D721Med (cell line): ENCODE results near the gene ARHGEF7.

ENCODE experiments used
- DNase-seq: peaks from one replicate; pipeline ENCODE4 v3.0.0; 2011; ENCODE audit warnings: low spot score; ENCODE audit not compliant: insufficient read length
- FAIRE-seq: peaks from 2 replicates; lab custom pipeline; 2011; peaks lifted over from hg19 to GRCh38; lab: Jason Lieb, UNC
- TF ChIP-seq, protein P1 (sequence below): IDR thresholded peaks from 2 replicates; pipeline ENCODE4 v1.5.1; 2012; ENCODE audit warnings: mild to moderate bottlenecking, control low read depth; ENCODE audit not compliant: insufficient read depth; ENCODE audit errors: missing control alignments

The ARHGEF7 gene

DNA sequence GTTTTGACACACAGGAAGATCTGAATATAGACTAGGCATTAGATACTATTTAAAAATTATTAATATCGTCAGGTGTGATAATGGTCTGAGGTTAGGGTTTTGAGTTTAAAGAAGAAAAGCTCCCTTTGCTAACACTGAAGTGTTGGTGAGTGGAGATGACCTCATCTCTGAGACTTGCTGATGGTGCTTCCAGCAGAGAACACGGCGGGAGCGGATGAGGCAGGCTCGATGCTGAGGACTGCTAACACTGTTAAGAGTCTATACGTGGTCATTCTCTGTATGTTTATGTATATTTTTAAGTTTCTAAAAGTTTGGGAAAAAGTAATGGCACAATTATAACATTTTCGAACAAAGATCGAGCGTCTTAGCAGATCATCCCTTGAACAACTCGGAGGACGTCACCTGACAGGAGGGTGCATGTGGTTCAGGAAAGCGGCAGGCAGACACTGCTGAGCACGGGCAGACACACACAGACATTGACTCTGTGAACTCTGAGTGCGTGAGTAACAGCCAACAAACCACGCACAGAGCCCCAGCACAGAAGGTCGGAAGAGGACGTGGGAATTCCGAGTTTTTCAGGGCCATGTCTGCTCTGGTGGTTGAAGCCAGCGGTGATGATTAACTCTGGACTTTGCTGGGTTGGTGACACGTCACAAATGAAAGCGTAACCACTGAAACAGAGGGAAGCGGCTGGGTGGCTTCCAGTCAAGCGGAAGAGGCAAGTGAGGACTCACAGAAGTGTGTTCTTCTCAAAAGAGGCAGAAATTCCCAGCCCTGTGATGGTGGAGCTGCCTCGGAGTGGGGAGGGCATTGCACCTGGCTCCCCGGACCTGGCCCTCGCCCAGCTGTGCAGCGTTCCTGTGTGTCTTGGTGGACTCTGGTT lies 113.4 kb downstream of the ARHGEF7 start:
- TF ChIP-seq, protein P1, sequence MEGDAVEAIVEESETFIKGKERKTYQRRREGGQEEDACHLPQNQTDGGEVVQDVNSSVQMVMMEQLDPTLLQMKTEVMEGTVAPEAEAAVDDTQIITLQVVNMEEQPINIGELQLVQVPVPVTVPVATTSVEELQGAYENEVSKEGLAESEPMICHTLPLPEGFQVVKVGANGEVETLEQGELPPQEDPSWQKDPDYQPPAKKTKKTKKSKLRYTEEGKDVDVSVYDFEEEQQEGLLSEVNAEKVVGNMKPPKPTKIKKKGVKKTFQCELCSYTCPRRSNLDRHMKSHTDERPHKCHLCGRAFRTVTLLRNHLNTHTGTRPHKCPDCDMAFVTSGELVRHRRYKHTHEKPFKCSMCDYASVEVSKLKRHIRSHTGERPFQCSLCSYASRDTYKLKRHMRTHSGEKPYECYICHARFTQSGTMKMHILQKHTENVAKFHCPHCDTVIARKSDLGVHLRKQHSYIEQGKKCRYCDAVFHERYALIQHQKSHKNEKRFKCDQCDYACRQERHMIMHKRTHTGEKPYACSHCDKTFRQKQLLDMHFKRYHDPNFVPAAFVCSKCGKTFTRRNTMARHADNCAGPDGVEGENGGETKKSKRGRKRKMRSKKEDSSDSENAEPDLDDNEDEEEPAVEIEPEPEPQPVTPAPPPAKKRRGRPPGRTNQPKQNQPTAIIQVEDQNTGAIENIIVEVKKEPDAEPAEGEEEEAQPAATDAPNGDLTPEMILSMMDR: no peak
- DNase-seq (no peak), FAIRE-seq (no peak)

DNA sequence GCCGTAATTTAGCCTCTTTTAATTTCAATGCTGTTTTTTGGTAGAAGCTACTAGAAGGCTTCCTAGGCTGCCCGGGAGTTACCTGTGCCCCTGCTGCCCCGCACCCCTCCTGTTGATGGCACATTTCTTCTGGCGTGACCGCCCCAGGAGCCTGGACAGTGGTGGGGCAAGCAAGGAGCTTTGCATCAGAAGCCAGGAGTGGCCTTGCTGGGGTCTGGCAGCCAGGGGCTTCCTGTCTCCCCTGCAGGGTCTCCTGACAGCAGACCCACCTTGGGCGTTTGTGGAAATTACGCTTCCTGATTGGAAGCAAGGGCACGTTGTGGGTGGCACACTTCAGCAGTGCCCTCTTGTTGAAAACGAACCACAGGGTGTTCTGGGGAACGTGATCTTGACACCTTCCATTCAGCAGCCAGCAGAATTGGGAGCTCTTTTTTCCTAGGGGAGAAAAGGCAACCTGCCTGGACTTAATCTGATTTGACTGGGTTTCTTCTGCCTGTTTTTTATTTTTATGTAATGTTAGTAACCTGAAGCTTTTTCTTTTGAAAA lies 115.3 kb downstream of the ARHGEF7 start:
- TF ChIP-seq, protein P1: no peak
- DNase-seq (no peak), FAIRE-seq (no peak)

DNA sequence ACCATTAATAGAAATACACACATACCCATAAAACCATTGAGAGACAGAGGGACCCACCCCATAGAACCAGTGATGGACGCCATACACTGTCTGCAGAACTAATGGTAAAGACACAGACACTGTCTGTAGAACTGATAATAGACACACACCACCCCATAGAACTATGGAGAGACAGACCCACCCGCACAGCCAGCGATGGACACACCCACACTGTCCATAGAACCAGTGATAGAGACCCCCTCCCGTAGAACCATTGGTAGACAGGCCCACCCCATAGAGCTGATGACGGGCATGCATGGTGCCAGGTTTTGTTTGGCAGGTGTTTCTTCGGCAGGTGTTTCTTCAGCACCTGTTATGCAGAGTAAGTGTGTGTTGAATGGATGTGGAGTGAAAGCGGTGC lies 117.1 kb downstream of the ARHGEF7 start:
- no peak for DNase-seq
- FAIRE-seq: no peak
- TF ChIP-seq, protein P1: no peak

DNA sequence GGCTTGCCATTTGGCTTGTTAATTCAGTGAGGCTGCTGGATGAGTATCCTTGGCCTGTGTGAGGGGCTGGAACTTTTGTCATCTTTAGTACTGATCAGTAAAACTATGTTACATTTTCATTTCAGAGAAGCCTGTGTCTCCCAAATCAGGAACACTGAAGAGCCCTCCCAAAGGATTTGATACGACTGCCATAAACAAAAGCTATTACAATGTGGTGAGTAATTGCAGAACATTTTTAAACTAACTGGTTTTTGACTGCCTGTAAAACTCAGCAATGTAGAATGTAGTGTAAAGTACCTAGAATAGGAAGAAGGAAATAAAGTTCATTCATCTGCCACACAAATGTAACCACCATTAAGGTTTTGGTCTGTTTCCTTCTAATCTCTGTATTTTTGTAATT lies 118.0 kb downstream of the ARHGEF7 start:
- TF ChIP-seq, protein P1: no peak
- no peak for DNase-seq
- FAIRE-seq: no peak

DNA sequence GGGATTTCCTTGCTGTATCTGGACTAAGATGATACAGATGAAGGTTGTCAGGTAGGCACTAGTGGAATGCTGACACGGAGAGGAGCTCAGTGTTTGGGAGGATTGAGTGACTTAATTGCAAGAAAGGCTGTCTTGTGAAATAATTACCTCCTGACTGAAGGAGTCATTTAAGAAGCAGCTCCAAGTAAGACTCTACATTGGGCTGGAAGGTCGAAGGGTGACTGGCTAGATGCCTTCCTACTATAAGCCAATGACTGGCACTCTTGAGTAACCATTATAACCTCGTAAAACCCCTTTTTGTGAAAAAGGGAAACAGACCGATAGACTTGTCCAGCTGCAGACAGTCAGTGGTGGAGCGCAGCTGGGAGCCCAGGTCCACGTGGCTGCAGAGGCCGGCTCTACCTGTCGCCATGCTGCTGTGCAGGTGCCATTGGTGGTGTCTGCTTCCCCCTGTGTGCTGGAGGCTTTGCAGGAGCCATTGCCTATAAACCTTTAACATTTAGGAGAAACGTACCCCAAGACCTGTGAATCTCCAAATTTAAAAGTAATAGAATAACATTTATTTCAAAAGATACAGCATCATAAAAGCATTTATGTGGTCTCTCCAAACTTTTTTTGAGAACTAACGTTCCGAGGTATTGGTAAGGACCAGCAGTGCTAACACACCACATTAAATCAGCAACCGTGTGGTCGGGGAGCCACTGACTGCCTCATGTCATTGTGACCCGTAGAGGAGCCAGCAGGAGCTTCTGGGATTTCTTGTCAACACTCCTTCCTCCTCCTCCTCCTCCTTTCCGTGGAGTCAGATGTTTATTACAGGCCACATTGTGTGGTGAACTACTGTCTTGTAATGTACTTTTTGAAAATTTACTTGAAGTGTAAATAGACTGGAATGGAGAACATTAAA lies 124.9 kb downstream of the ARHGEF7 start:
- FAIRE-seq (no peak), DNase-seq (no peak)
- TF ChIP-seq, protein P1: no peak

DNA sequence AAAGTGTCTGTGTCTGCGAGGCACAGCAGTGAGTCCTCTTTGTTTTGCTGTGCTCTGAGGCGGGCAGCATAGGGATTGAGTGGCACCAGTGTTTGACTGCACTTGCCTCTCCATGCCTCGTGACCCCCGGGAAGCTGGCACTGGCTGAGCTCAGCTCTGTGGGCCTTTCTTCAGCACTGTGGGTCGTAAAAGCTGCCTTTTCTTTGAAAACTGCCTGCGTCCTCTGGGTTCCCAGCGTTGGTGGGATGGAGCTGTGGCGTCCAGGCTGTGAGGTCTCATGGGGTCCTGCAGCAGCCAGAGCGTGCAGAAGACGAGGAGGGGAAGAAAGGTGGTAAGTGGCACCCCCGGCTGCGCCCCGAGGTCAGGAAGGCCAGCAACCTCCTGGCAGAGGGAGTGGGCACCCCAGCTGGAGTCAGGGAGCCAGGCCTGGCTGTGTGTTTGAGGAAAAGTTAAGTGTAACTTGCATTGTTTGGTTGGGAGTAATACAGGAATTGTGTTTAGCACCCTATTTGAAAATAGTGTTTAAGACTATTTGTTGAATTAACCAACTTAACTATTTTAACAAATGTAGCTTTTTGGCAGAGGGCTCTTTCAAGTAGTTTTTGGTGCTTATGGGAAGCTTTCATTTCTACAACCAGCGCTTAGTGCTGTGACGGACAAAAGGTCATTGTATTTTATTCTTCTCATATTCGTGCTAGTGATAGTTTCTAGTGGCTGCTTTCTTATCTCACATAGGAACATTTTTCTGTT lies 126.1 kb downstream of the ARHGEF7 start:
- FAIRE-seq: no peak
- DNase-seq: no peak
- TF ChIP-seq, protein P1: no peak
